A673 (cell line): ENCODE measurements around the gene ESPL1. TPM values are rescaled to one million over a fixed set of nuclear protein-coding genes. Genes with fewer than 3 reads are reported as not detected.

Experiments used
- BruUV-seq: library from RNA; stranded (reverse); fragments of 400-500 nt; replicated peaks from 2 replicates; lab custom pipeline; 2021; lab: Mats Ljungman, UMichigan
- CTCF ChIA-PET: fragments of 300-600 bp; sonication (Branson Sonifier 250); formaldehyde crosslinking; loops from one replicate; lab custom pipeline; 2022; ENCODE audit warnings: antibody characterized with exemption; lab: Charles Lee
- POLR2A ChIA-PET: fragments of 300-600 bp; sonication (Branson Sonifier 250); formaldehyde crosslinking; loops from one replicate; lab custom pipeline; 2022; ENCODE audit warnings: antibody characterized with exemption; ENCODE audit not compliant: low non-redundant PET; lab: Charles Lee
- DNase-seq: peaks from one replicate; pipeline ENCODE4 v3.0.0-alpha.2; 2015; ENCODE audit warnings: low spot score
- H3K27ac ChIP-seq: fragments of 200-600 bp; sonication (generic); 2 replicates; pipeline ENCODE4 v1.5.1; 2016; ENCODE audit warnings: mixed run types, low read depth, mild to moderate bottlenecking, mixed read lengths, antibody characterized with exemption, low read length; ENCODE audit not compliant: poor library complexity, severe bottlenecking
- H3K27me3 ChIP-seq: fragments of 200-600 bp; sonication (generic); replicated peaks from 2 replicates; pipeline ENCODE4 v1.6.1; 2017; ENCODE audit warnings: mixed run types, low read depth, mild to moderate bottlenecking, mixed read lengths, antibody characterized with exemption, low read length; ENCODE audit not compliant: insufficient read depth, poor library complexity
- H3K36me3 ChIP-seq: fragments of 200-600 bp; sonication (generic); 2 replicates; pipeline ENCODE4 v1.6.1; 2016; ENCODE audit warnings: mixed run types, mild to moderate bottlenecking, mixed read lengths, antibody characterized with exemption, low read length; ENCODE audit not compliant: insufficient read depth, poor library complexity, severe bottlenecking
- H3K4me1 ChIP-seq: fragments of 200-600 bp; sonication (generic); 2 replicates; pipeline ENCODE4 v1.6.1; 2017; ENCODE audit warnings: mixed run types, mild to moderate bottlenecking, mixed read lengths, antibody characterized with exemption, low read length; ENCODE audit not compliant: insufficient read depth, poor library complexity, severe bottlenecking
- H3K4me3 ChIP-seq: fragments of 200-600 bp; sonication (generic); 2 replicates; pipeline ENCODE4 v1.5.1; 2016; ENCODE audit warnings: low read depth, mixed run types, mild to moderate bottlenecking, mixed read lengths, low read length; ENCODE audit not compliant: poor library complexity, severe bottlenecking
- H3K9me3 ChIP-seq: fragments of 200-600 bp; sonication (generic); 2 replicates; pipeline ENCODE4 v1.6.1; 2016; ENCODE audit warnings: mixed run types, low read depth, mild to moderate bottlenecking, mixed read lengths, antibody characterized with exemption, low read length; ENCODE audit not compliant: poor library complexity, severe bottlenecking
- CTCF ChIP-seq: fragments of 300-800, 200-600 bp; sonication (generic); conservative IDR thresholded peaks from 2 replicates; pipeline ENCODE4 v1.5.1; 2017; ENCODE audit warnings: low read depth, mild to moderate bottlenecking, antibody characterized with exemption, low read length, moderate library complexity, mixed read lengths
- EZH2 ChIP-seq: fragments of 200-600 bp; sonication (generic); IDR thresholded peaks from 2 replicates; pipeline ENCODE4 v1.6.1; 2017; ENCODE audit warnings: borderline replicate concordance, low read depth, mild to moderate bottlenecking, mixed read lengths, antibody characterized with exemption, low read length; ENCODE audit not compliant: poor library complexity, severe bottlenecking
- intact Hi-C: fragments of 100-400 bp; cut with micrococcal nuclease; formaldehyde crosslinking; loops from one replicate; pipeline ENCODE4 v1.10.0; 2022; ENCODE audit not compliant: unreplicated experiment
- total RNA-seq: library from RNA; stranded (reverse); gene quantifications from 2 replicates; pipeline ENCODE4 v1.2.3, GENCODE V29; 2021

The ESPL1 gene
- total RNA-seq, 1 experiment from 2014 or later = 99.1 TPM

GRCh38 chr12:53219956-53220693 lies 48.0 kb upstream of the ESPL1 start:
- TF ChIP-seq EZH2 (no peak), CTCF (no peak)
- CTCF ChIA-PET = interaction anchor here (1.1 kb wide), 2 partner anchors 8 to 101 kb away, joined by 4 to 6 read pairs; partner anchors contain the start of gene AAAS
- POLR2A ChIA-PET = interaction anchor here (0.6 kb wide), 1 partner anchor 55 kb away, joined by 3 read pairs; no protein-coding TSS in a partner anchor
- no peaks in the 10 kb centered on the region for H3K36me3 ChIP-seq
- H3K4me3 ChIP-seq = peak overlapping the region; percentile 64
- H3K27me3 ChIP-seq = no peaks in the 10 kb centered on the region
- H3K9me3 ChIP-seq = no peaks in the 10 kb centered on the region
- no TSS peak for BruUV-seq
- intact Hi-C loops = loop anchor here (5.0 kb wide), 1 partner anchor 47 kb away; the partner anchor contains the start of gene ESPL1
- peak; percentile 88 for DNase-seq
- H3K4me1 ChIP-seq = peaks cover 64% of the 10 kb centered on the region
- H3K27ac ChIP-seq = peak overlapping the region; percentile 75

GRCh38 chr12:53220694-53221202 lies 47.4 kb upstream of the ESPL1 start:
- no TSS peak for BruUV-seq

More at GRCh38 chr12:53220694-53221202, 47.4 kb upstream of the ESPL1 start:
- ChIA-PET CTCF (interaction anchor here (0.6 to 1.1 kb wide), 2 partner anchors 9 to 45 kb away, joined by 6 to 8 read pairs; no protein-coding TSS in a partner anchor), POLR2A (interaction anchor here (0.6 kb wide), 1 partner anchor 54 kb away, joined by 3 read pairs; no protein-coding TSS in a partner anchor)
- Histone ChIP-seq H3K9me3 (no peaks in the 10 kb centered on the region), H3K27ac (peak overlapping the region; percentile 75), H3K36me3 (no peaks in the 10 kb centered on the region), H3K27me3 (no peaks in the 10 kb centered on the region), H3K4me3 (peak overlapping the region; percentile 64), H3K4me1 (peaks cover 70% of the 10 kb centered on the region)
- intact Hi-C loops = loop anchor here (5.0 kb wide), 1 partner anchor 47 kb away; the partner anchor contains the start of gene ESPL1
- DNase-seq = peak; percentile 88
- TF ChIP-seq EZH2 (no peak), CTCF (no peak)
